HG03196 (cell line): ENCODE results near the gene TAS2R43.
"Not testable (repeated sequence)": the region's sequence is repeated elsewhere in the genome, so short reads cannot be mapped to it uniquely, and the experiment has no call there.

Experiments used
- ATAC-seq: cut with Tn5 transposase; IDR thresholded peaks from one replicate; pipeline ENCODE4 v1.9.1; 2021; ENCODE audit not compliant: unreplicated experiment

TAS2R43 gene, protein sequence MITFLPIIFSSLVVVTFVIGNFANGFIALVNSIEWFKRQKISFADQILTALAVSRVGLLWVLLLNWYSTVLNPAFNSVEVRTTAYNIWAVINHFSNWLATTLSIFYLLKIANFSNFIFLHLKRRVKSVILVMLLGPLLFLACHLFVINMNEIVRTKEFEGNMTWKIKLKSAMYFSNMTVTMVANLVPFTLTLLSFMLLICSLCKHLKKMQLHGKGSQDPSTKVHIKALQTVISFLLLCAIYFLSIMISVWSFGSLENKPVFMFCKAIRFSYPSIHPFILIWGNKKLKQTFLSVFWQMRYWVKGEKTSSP

GRCh38 chr12:11092128-11092527, at the start of gene TAS2R43:
Gene TAS2R43, minus strand, starts transcription at chr12:11092313. Its CDS starts 84 bp downstream, at chr12:11092229.
- no peak for ATAC-seq

GRCh38 chr12:11136075-11136474, 44.0 kb upstream of the TAS2R43 start:
- ATAC-seq = no peak

GRCh38 chr12:11134305-11134704, 42.2 kb upstream of the TAS2R43 start, which contains the start of gene TAS2R30:
Gene TAS2R30, minus strand, starts transcription at chr12:11134644. Its CDS starts 400 bp downstream, at chr12:11134244.
- ATAC-seq = no peak

DNA sequence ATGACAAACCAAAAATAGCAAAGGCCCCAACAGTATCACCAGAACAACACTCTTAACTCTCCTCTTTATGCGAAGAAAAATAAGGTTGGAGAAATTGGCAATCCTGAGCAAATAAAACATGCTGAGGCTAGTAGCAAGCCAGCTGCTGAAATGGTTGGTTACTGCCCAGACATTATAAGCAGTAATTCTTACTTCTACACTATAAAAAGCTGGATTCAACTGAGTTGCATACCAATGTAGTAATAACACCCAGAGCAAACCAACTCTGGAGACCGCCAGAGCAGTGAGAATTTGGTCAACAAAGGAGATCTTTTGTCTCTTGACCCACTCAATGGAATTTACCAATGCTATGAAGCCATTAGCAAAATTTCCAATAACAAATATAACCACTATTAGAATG, 41.7 kb upstream of the TAS2R43 start:
- ATAC-seq = no peak

GRCh38 chr12:11133162-11133561, 41.0 kb upstream of the TAS2R43 start:
- ATAC-seq = no peak

DNA sequence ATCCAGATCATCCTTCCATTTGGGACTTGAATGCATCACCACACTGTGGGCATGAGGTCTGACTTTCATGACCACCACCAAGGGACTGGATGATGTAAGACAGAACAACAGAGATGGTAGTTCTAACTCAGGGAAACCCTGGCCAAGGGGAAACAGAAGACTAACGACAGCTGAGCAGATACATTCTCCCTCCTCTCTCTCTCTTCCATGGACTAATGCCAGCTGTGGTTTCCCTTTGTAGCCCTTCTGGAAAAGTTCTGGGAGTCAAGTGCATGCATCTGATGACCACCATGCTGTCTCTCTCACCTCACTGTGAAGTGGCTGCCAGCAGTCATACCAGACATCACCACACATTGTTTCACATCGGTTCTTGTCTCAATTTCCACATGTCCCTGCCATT, 38.9 kb upstream of the TAS2R43 start:
- ATAC-seq = no peak

DNA sequence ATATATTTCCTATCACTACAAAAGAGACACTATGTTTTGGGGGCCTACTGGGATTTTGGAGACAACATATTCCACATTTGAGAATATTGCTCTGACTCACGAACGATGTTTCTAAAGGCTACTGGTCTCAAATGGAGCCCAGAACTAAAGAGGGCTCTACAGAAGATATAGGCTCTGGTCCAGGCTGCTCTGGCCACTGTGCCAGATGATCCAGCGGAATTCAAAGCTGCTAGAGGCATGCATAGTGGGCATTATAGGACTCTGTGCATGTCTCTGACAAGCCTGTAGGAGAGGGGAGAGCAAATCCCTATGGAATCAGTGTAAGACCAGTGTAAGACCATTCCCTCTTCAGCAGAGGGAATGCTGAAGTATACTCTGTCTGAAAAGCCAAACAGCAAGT, 38.3 kb upstream of the TAS2R43 start:
- ATAC-seq = no peak

- not testable (repeated sequence) for ATAC-seq
Observed at GRCh38 chr12:11114130-11114529, 22.0 kb upstream of the TAS2R43 start.

- ATAC-seq = not testable (repeated sequence)
Observed at GRCh38 chr12:11111213-11111612, 19.1 kb upstream of the TAS2R43 start.

DNA sequence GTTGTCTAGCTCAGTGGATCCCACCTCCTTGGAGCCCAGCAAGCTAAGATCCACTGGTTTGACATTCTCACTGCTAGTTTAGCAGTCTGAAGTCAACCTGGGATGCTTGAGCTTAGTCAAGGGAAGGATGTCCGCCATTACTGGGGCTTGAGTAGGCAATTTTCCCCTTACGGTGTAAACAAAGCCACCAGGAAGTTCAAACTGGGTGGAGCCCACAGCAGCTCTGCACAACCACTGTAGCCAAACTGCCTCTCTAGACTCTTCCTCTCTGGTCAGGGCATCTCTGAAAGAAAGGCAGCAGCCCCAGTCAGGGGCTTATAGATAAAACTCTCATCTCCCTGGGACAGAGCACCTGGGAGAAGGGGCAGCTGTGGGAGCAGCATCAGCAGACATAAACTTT, 16.7 kb upstream of the TAS2R43 start:
- ATAC-seq = no peak

GRCh38 chr12:11107719-11108118, 15.6 kb upstream of the TAS2R43 start:
- ATAC-seq = no peak

GRCh38 chr12:11106288-11106687, 14.2 kb upstream of the TAS2R43 start:
- no peak for ATAC-seq

DNA sequence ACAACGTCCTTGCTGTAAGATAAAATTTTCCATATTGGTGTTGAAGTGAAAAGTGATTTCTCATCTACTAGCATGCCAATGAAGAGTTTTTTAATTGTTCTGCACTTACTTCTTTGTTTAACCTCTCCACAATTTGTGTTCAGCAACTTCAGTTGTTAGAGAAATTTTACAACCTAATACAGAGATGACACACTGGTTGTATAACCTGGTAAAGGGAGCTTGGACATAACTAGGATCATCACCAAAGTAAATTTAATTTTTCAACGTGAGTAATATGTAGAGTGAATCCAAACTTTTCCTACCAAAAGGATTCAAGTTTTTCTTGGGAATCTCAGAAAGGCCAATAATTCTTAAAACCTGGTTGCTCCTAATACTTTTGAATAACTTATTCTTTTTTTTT, 13.4 kb upstream of the TAS2R43 start:
- ATAC-seq = no peak

DNA sequence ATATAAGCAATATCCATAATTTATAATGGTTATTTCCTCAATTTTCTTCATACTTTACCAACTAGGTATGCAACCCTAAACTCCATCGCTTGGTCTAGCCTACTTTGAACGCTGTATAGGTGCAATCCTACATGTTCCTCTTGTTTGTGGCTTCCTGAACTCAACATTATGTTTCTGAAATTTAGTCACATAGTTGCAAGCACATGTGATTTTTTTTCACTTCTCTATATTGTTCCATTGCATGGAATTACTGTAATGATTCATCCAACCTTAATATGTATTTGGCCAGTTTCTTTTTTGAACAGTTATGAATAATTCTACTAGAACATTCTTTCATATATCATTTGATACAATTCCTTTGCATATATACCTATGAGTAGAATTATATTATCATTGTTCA, 2.8 kb upstream of the TAS2R43 start:
- ATAC-seq = not testable (repeated sequence)

GRCh38 chr12:11089246-11089645, 2.9 kb downstream of the TAS2R43 start:
- no peak for ATAC-seq

DNA sequence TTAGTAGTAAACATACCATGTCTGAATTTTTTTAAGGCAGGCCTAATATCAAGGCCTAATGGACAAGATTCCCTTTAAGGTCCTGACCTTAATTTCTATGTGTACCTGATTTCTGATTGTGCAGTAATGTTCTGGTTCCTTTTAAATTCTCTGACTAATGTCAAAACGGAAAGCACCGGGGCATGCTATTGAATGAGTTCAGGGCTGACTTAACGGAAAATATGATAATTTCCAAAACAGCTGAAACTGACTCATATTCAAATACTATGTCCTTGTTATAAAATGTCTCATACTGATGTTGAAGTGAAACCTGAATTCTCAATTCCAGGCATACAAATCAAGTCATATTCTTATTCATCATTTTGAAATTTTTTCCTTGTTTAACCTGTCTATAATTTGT, 6.7 kb downstream of the TAS2R43 start:
- peak; percentile 77 for ATAC-seq

DNA sequence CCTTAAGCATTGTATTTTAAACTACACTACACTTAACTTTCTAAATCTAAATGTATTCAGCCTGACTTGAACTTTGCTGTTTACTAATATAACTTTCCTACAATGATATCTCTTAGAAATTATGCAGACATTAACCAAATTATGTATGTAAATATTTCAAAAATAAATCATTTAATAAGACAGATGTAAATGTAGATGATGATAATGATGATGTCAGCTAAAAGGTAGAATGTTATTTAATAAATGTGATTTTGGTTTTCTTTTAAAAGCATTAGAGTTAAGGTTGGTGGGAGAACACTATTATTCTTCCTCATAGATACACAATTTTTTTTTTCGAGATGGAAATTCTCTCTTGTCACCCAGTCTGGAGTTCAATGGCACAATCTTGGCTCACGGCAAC, 10.1 kb downstream of the TAS2R43 start:
- no peak for ATAC-seq

- ATAC-seq = no peak
Observed at GRCh38 chr12:11078246-11078645, 13.9 kb downstream of the TAS2R43 start.

DNA sequence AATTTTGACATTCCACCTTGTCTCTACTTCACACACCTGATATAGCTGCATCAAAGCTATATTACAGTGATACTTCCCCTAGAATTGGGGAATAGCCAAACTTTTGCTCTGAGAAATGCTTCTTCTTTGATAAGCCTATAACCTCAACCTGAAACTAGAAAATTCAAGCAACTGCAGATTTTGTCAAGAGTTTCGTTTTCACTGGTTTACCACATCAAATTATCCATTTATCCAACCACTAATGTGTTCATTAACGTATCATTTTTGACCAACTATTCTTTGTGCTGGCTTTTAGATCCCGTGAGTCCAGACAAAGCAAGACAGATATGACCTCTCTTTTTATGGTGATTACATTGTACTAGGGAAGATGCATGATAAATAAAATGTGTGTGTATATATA, 16.5 kb downstream of the TAS2R43 start:
- no peak for ATAC-seq

DNA sequence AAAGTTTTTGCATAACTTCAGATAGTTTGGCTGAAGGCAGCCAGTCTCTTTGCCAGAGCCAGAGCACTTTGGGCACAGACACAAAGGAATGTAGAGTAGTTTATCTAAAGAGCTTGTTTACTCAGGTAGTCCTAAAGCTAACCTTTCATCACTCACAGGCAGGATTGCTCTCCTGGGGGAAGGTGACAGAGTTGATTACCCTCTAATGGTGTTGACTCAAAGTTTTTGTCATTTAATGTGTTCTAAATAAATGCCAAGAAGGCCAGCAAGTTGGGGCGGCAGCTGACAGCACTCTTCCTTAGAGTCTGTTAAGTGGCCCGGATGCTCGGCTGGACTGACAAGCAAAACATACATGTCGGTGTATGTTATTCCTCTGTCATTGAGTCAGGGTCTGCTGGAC, 20.7 kb downstream of the TAS2R43 start:
- ATAC-seq = no peak

DNA sequence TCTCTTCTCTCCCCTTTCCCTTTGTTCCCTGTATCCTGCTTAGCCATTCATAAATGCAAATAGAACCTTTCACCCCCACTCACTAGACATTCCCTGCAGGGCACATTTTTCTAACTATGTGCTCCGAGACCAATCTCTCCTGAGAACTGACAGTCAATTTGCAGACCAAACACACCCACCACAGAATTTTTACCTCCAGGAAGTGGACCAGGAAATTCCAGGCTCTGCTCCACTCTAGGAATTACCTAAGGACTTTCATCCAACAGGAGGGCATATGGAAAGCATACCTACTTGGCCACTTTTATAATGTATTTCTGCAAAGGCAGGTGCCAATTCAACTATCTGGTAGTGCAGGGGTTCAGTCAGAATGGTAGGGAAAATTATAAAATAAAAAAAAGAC, 21.1 kb downstream of the TAS2R43 start:
- no peak for ATAC-seq

DNA sequence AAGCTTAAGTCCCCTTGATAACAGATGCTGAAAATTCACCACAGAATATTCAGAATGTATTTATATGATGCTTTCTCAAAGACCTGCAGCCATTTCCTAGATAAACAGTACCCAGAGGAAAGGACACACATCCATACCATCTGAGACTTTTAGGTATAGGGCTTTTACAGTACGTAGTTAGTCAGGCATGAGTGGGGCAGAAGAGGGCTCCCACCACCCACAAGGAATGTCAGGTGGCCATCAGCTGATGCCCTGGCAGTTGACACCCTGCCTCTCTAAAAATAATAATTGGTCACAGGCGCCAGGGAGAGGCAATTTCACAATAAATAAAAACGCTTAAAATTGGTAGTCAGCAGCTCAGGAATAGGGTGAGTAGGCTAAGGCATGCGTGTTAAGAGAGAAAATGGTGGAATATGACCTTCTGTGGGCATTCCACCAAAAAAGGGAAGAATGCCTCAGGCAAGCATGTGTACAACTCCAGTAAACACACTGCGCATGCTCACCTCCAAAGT, 22.2 kb downstream of the TAS2R43 start:
- ATAC-seq = no peak

GRCh38 chr12:11067514-11067913, 24.6 kb downstream of the TAS2R43 start:
- ATAC-seq = no peak
